SK-N-SH (cell line): ENCODE results near the gene C9orf78. TPM values are rescaled to one million over a fixed set of nuclear protein-coding genes. Genes with fewer than 3 reads are reported as not detected.

Experiments
- CTCF ChIA-PET: fragments of 300-600, 350-600 bp; formaldehyde crosslinking; extraction: SDS; loops from one replicate; lab custom pipeline; 2021; lab: Yijun Ruan, JAX
- POLR2A ChIA-PET: fragments of 350-600 bp; sonication (Branson Sonifier 250); formaldehyde crosslinking; extraction: SDS; loops from one replicate; lab custom pipeline; 2020; ENCODE audit warnings: antibody characterized with exemption, inconsistent platforms; lab: Yijun Ruan, JAX
- DNase-seq: peaks from one replicate; pipeline ENCODE4 v3.0.0; 2012
- H2AFZ ChIP-seq: fragments of 200-600 bp; sonication (generic); 2 replicates; pipeline ENCODE4 v1.8.1; 2016; ENCODE audit warnings: antibody characterized with exemption, mild to moderate bottlenecking, low read depth
- H3F3A ChIP-seq: fragments of 200-600 bp; sonication (generic); replicated peaks from 2 replicates; pipeline ENCODE3; 2016; ENCODE audit warnings: antibody characterized with exemption, mild to moderate bottlenecking; ENCODE audit not compliant: insufficient read depth
- H3K27ac ChIP-seq, 2 experiments: fragments of 200-500 bp in 1 of 2; fragments of 200-600 bp in 1 of 2; sonication (Bioruptor generic) in 1 of 2; sonication (generic), shearing (Covaris generic) in 1 of 2; 2 replicates each; pipeline versions ENCODE4 v1.5.1 to v1.6.1; 2014 to 2016; ENCODE audit warnings: low read depth in 2 of 2, inconsistent platforms in 1 of 2, low read length in 1 of 2, mild to moderate bottlenecking in 1 of 2, mixed read lengths in 1 of 2
- H3K27me3 ChIP-seq: fragments of 200-600 bp; sonication (generic), shearing (Covaris generic); 2 replicates; pipeline ENCODE4 v1.6.1; 2016; ENCODE audit warnings: mixed run types; ENCODE audit not compliant: insufficient read depth
- H3K36me3 ChIP-seq, 2 experiments: fragments of 200-500 bp in 1 of 2; fragments of 200-600 bp in 1 of 2; sonication (Bioruptor generic) in 1 of 2; sonication (generic) in 1 of 2; replicated peaks in 1 of 2; 2 replicates each; pipeline versions ENCODE3 to v1.5.1; 2014 to 2016; ENCODE audit warnings: low read length in 1 of 2, mild to moderate bottlenecking in 1 of 2; ENCODE audit not compliant: insufficient read depth in 2 of 2, control insufficient read depth in 1 of 2
- H3K4me1 ChIP-seq, 2 experiments: fragments of 200-500 bp in 1 of 2; fragments of 200-600 bp in 1 of 2; sonication (Bioruptor generic) in 1 of 2; sonication (generic), shearing (Covaris generic) in 1 of 2; 2 replicates each; pipeline versions ENCODE4 v1.5.1 to v1.6.1; 2014 to 2016; ENCODE audit warnings: low read depth in 1 of 2, low read length in 1 of 2, mixed run types in 1 of 2; ENCODE audit not compliant: insufficient read depth in 2 of 2, control insufficient read depth in 1 of 2
- H3K4me2 ChIP-seq: fragments of 200-600 bp; sonication (generic), shearing (Covaris generic); 2 replicates; pipeline ENCODE4 v1.6.1; 2017; ENCODE audit warnings: mixed run types
- H3K4me3 ChIP-seq, 2 experiments: fragments of 200-500 bp in 1 of 2; fragments of 200-600 bp in 1 of 2; sonication (Bioruptor generic) in 1 of 2; sonication (generic), shearing (Covaris generic) in 1 of 2; 2 replicates each; pipeline versions ENCODE4 v1.5.1 to v1.8.1; 2014 to 2016; ENCODE audit warnings: low read depth in 2 of 2, inconsistent platforms in 1 of 2, low read length in 1 of 2, mild to moderate bottlenecking in 1 of 2, mixed read lengths in 1 of 2, moderate library complexity in 1 of 2
- H3K79me2 ChIP-seq: fragments of 200-600 bp; sonication (generic); 2 replicates; pipeline ENCODE4 v1.8.1; 2017; ENCODE audit warnings: mild to moderate bottlenecking; ENCODE audit not compliant: insufficient read depth
- H3K9ac ChIP-seq: fragments of 200-600 bp; sonication (generic); 2 replicates; pipeline ENCODE4 v1.6.1; 2017; ENCODE audit warnings: mixed run types
- H3K9me2 ChIP-seq: fragments of 200-600 bp; sonication (generic); 2 replicates; pipeline ENCODE4 v1.6.1; 2017; ENCODE audit warnings: mixed run types
- H3K9me3 ChIP-seq: fragments of 200-600 bp; sonication (generic); 2 replicates; pipeline ENCODE4 v1.6.1; 2017; ENCODE audit warnings: mixed run types, mild to moderate bottlenecking, moderate library complexity
- H4K20me1 ChIP-seq: fragments of 200-600 bp; sonication (generic); 2 replicates; pipeline ENCODE4 v1.6.1; 2017; ENCODE audit warnings: mild to moderate bottlenecking, mixed run types; ENCODE audit not compliant: insufficient read depth
- CHD2 ChIP-seq: fragments of 150-350 bp; IDR thresholded peaks from 2 replicates; pipeline ENCODE4 v1.6.1; 2018; ENCODE audit warnings: low read length; ENCODE audit not compliant: partially characterized antibody
- CTCF ChIP-seq: fragments of 200-600 bp; sonication (generic); IDR thresholded peaks from 2 replicates; pipeline ENCODE4 v1.6.1; 2017; ENCODE audit warnings: antibody characterized with exemption, mild to moderate bottlenecking, moderate library complexity
- ELF1 ChIP-seq: IDR thresholded peaks from 2 replicates; pipeline ENCODE4 v1.4.0; 2012
- EP300 ChIP-seq, 2 experiments: IDR thresholded peaks; 2 replicates each; pipeline versions ENCODE4 v1.4.0 to v1.6.1; 2012; ENCODE audit warnings: borderline replicate concordance in 1 of 2, low read depth in 1 of 2, low read length in 1 of 2
- EZH2phosphoT487 ChIP-seq: fragments of 200-600 bp; sonication (generic); IDR thresholded peaks from 2 replicates; pipeline ENCODE4 v1.6.1; 2017; ENCODE audit warnings: low read depth, mixed run types, mild to moderate bottlenecking, antibody characterized with exemption, moderate library complexity, borderline replicate concordance
- FOXM1 ChIP-seq: IDR thresholded peaks from 2 replicates; pipeline ENCODE4 v1.4.0; 2012; ENCODE audit warnings: low read depth, mild to moderate bottlenecking
- GATA2 ChIP-seq: sonication (generic); formaldehyde crosslinking; IDR thresholded peaks from 2 replicates; pipeline ENCODE4 v1.5.0; 2020; ENCODE audit warnings: mild to moderate bottlenecking, missing genetic modification reagents
- IRF3 ChIP-seq: fragments of 150-350 bp; IDR thresholded peaks from 2 replicates; pipeline ENCODE4 v1.6.1; 2016; ENCODE audit warnings: mild to moderate bottlenecking, low read depth, low read length
- JUND ChIP-seq: IDR thresholded peaks from 2 replicates; pipeline ENCODE4 v1.4.0; 2012
- MAX ChIP-seq: IDR thresholded peaks from 2 replicates; pipeline ENCODE4 v1.4.0; 2012; ENCODE audit warnings: low read depth
- MEF2A ChIP-seq: IDR thresholded peaks from 2 replicates; pipeline ENCODE4 v1.4.0; 2012; ENCODE audit warnings: low read depth, borderline replicate concordance
- NFIC ChIP-seq: IDR thresholded peaks from 2 replicates; pipeline ENCODE4 v1.4.0; 2012; ENCODE audit warnings: borderline replicate concordance
- RAD21 ChIP-seq: IDR thresholded peaks from 2 replicates; pipeline ENCODE4 v1.6.1; 2012; ENCODE audit warnings: mild to moderate bottlenecking, low read length
- RCOR1 ChIP-seq: fragments of 150-350 bp; IDR thresholded peaks from 2 replicates; pipeline ENCODE4 v1.6.1; 2017; ENCODE audit warnings: antibody characterized with exemption, low read length
- RFX5 ChIP-seq: IDR thresholded peaks from 2 replicates; pipeline ENCODE4 v1.6.1; 2012; ENCODE audit warnings: mild to moderate bottlenecking, improper control_type of control experiment, low read length
- RXRA ChIP-seq: IDR thresholded peaks from 2 replicates; pipeline ENCODE4 v1.4.0; 2012; ENCODE audit warnings: low read depth, mild to moderate bottlenecking, borderline replicate concordance
- USF2 ChIP-seq: fragments of 150-350 bp; IDR thresholded peaks from 2 replicates; pipeline ENCODE4 v1.6.1; 2017; ENCODE audit warnings: antibody characterized with exemption, low read length, low read depth, borderline replicate concordance
- YY1 ChIP-seq: IDR thresholded peaks from 2 replicates; pipeline ENCODE4 v1.4.0; 2012; ENCODE audit warnings: low read depth, mild to moderate bottlenecking
- WGBS: methylation state at CpG from one replicate; pipeline ENCODE4 v1.1.6; 2017; ENCODE audit warnings: low lambda C conversion rate; 5-methylcytosine and 5-hydroxymethylcytosine counted together
- polyA plus RNA-seq, 3 experiments: library from polyadenylated mRNA; depleted of rRNA; stranded (reverse); fragments of >200 nt; gene quantifications; 2 replicates each; pipeline ENCODE4 v1.2.3, GENCODE V29; 2012

Gene C9orf78
- polyA plus RNA-seq, 1 of the 3 experiments (the other 2 are of a cell fraction): 59.2 TPM

- CTCF ChIA-PET: interaction anchor here (1.3 kb wide), 1 partner anchor 25 kb away, joined by 3 read pairs; no protein-coding TSS in a partner anchor
- DNase-seq: no peak
- Histone ChIP-seq H3K27me3 (no peaks in the 10 kb centered on the region), H3K79me2 (no peaks in the 10 kb centered on the region), H3K36me3 (peaks cover 0 to 6% of the 10 kb centered on the region in 2 experiments), H3F3A (no peaks in the 10 kb centered on the region)
- WGBS: 90% methylated on average over 37 of the region's 38 CpGs
- TF ChIP-seq GATA2 (no peak), MAX (no peak), RAD21 (no peak), CHD2 (no peak), RXRA (no peak), CTCF (no peak), IRF3 (no peak)
- TF ChIP-seq, all 33 proteins: peak for 0
- no peak overlapping the region for H3K9ac ChIP-seq
- no peak overlapping the region for H2AFZ ChIP-seq
- peaks cover 0 to 13% of the 10 kb centered on the region in 2 experiments; a peak in 1 of 4 replicates for H3K4me1 ChIP-seq
- H3K9me3 ChIP-seq: no peaks in the 10 kb centered on the region
- no peaks in the 10 kb centered on the region for H3K9me2 ChIP-seq
- H3K27ac ChIP-seq: no peak overlapping the region
- H3K4me3 ChIP-seq: no peak overlapping the region
- no peaks in the 10 kb centered on the region for H4K20me1 ChIP-seq
- H3K4me2 ChIP-seq: no peak overlapping the region
- POLR2A ChIA-PET: no interaction called here
Observed at GRCh38 chr9:129874261-129875101, 39.4 kb upstream of the C9orf78 start.

GRCh38 chr9:129873563-129874190 lies 38.6 kb upstream of the C9orf78 start:
- H4K20me1 ChIP-seq: no peaks in the 10 kb centered on the region
- CTCF ChIA-PET: no interaction called here
- DNase-seq: no peak
- no peak overlapping the region for H3K4me3 ChIP-seq
- H2AFZ ChIP-seq: no peak overlapping the region
- peaks cover 0 to 13% of the 10 kb centered on the region in 2 experiments; a peak in 1 of 4 replicates for H3K4me1 ChIP-seq
- H3F3A ChIP-seq: no peaks in the 10 kb centered on the region
- no peak overlapping the region for H3K9ac ChIP-seq
- WGBS: 79% methylated on average over 12 of the region's 16 CpGs
- H3K36me3 ChIP-seq: peaks cover 0 to 6% of the 10 kb centered on the region in 2 experiments
- POLR2A ChIA-PET: no interaction called here
- TF ChIP-seq USF2: no peak
- TF ChIP-seq EP300 (IDR thresholded peaks at IDR 0.05; ENCODE audit: borderline replicate concordance in 1 of 2, low read depth in 1 of 2, low read length in 1 of 2): no peak
- no peak for TF ChIP-seq MEF2A
- TF ChIP-seq NFIC: no peak
- no peak for TF ChIP-seq MAX
- TF ChIP-seq RFX5: no peak
- no peak for TF ChIP-seq RCOR1
- TF ChIP-seq GATA2: no peak
- TF ChIP-seq JUND: no peak
- TF ChIP-seq EZH2phosphoT487: no peak
- no peak for TF ChIP-seq YY1
- no peak for TF ChIP-seq FOXM1
- no peak for TF ChIP-seq ELF1
- H3K9me2 ChIP-seq: no peaks in the 10 kb centered on the region
- H3K79me2 ChIP-seq: no peaks in the 10 kb centered on the region
- H3K9me3 ChIP-seq: no peaks in the 10 kb centered on the region
- H3K27ac ChIP-seq: no peak overlapping the region
- H3K27me3 ChIP-seq: no peaks in the 10 kb centered on the region
- H3K4me2 ChIP-seq: no peak overlapping the region
